VCaP (cell line): ENCODE data around the gene PRDX2.

Experiments
- H3K27ac ChIP-seq: fragments of 450-650 bp; 2 replicates; pipeline ENCODE4 v1.5.1; 2017
- CTCF ChIP-seq: fragments of 450-650 bp; conservative IDR thresholded peaks from 2 replicates; pipeline ENCODE4 v1.5.1; 2017; ENCODE audit warnings: mild to moderate bottlenecking, moderate library complexity

PRDX2 gene

GRCh38 chr19:12769689-12770088, 31.9 kb downstream of the PRDX2 start:
- TF ChIP-seq CTCF: no peak
- no peak overlapping the region for H3K27ac ChIP-seq

GRCh38 chr19:12767666-12768065, 33.9 kb downstream of the PRDX2 start:
- no peak for TF ChIP-seq CTCF

GRCh38 chr19:12767150-12767549, 34.5 kb downstream of the PRDX2 start:
- TF ChIP-seq CTCF: no peak
- H3K27ac ChIP-seq: no peak overlapping the region

More at GRCh38 chr19:12767666-12768065, 33.9 kb downstream of the PRDX2 start:
- H3K27ac ChIP-seq: no peak overlapping the region

GRCh38 chr19:12766051-12766521, 35.5 kb downstream of the PRDX2 start:
- TF ChIP-seq CTCF: no peak
- no peak overlapping the region for H3K27ac ChIP-seq

- TF ChIP-seq CTCF: no peak
- H3K27ac ChIP-seq: no peak overlapping the region
Measured at GRCh38 chr19:12764698-12765097, 36.9 kb downstream of the PRDX2 start.

GRCh38 chr19:12763100-12763499, 38.5 kb downstream of the PRDX2 start:
- no peak for TF ChIP-seq CTCF

GRCh38 chr19:12759686-12760085, 41.9 kb downstream of the PRDX2 start:
- no peak for TF ChIP-seq CTCF
- H3K27ac ChIP-seq: no peak overlapping the region

More at GRCh38 chr19:12763100-12763499, 38.5 kb downstream of the PRDX2 start:
- H3K27ac ChIP-seq: no peak overlapping the region
